H9 (cell line): Measurements from ENCODE around the gene RASGRF1. TPM values are rescaled to one million over a fixed set of nuclear protein-coding genes. Genes with fewer than 3 reads are reported as not detected.

ENCODE experiments used
- DNase-seq: peaks from one replicate; pipeline ENCODE4 v3.0.0-alpha.2; 2017
- H2AFZ ChIP-seq: one replicate; pipeline ENCODE4 v1.6.1; 2013; ENCODE audit warnings: mild to moderate bottlenecking, low read length, control low read depth, moderate library complexity
- H2AK5ac ChIP-seq: 2 replicates; pipeline ENCODE4 v1.6.1; 2013; ENCODE audit warnings: low read length, control low read depth, mixed read lengths; ENCODE audit not compliant: insufficient read length
- H2BK120ac ChIP-seq: one replicate; pipeline ENCODE4 v1.6.1; 2013; ENCODE audit warnings: low read depth, mild to moderate bottlenecking, low read length, control low read depth, inconsistent platforms; ENCODE audit not compliant: poor library complexity, severe bottlenecking
- H2BK12ac ChIP-seq: 2 replicates; pipeline ENCODE4 v1.6.1; 2013; ENCODE audit warnings: low read length, control low read depth, mixed read lengths, low read depth; ENCODE audit not compliant: insufficient read length
- H2BK15ac ChIP-seq: 2 replicates; pipeline ENCODE4 v1.6.1; 2013; ENCODE audit warnings: low read depth, low read length, control low read depth
- H2BK20ac ChIP-seq: one replicate; pipeline ENCODE4 v1.6.1; 2013; ENCODE audit warnings: low read depth, mild to moderate bottlenecking, low read length, control low read depth, inconsistent platforms; ENCODE audit not compliant: poor library complexity, severe bottlenecking
- H2BK5ac ChIP-seq: 2 replicates; pipeline ENCODE4 v1.6.1; 2013; ENCODE audit warnings: low read length, control low read depth, mixed read lengths; ENCODE audit not compliant: insufficient read length
- H3K14ac ChIP-seq: 2 replicates; pipeline ENCODE4 v1.6.1; 2013; ENCODE audit warnings: low read length, control low read depth; ENCODE audit not compliant: insufficient read depth
- H3K18ac ChIP-seq: 2 replicates; pipeline ENCODE4 v1.6.1; 2013; ENCODE audit warnings: low read depth, mild to moderate bottlenecking, mixed read lengths, low read length, control low read depth; ENCODE audit not compliant: insufficient read length
- H3K23ac ChIP-seq: 2 replicates; pipeline ENCODE4 v1.6.1; 2013; ENCODE audit warnings: low read length, control low read depth, mixed read lengths, low read depth; ENCODE audit not compliant: insufficient read length
- H3K23me2 ChIP-seq: 2 replicates; pipeline ENCODE4 v1.6.1; 2013; ENCODE audit warnings: low read depth, mild to moderate bottlenecking, mixed read lengths, low read length, control low read depth; ENCODE audit not compliant: insufficient read length, poor library complexity, severe bottlenecking
- H3K27ac ChIP-seq: 2 replicates; pipeline ENCODE4 v1.5.1; 2013; ENCODE audit warnings: low read length, control low read depth, mixed read lengths, low read depth; ENCODE audit not compliant: insufficient read length
- H3K27me3 ChIP-seq: 2 replicates; pipeline ENCODE4 v1.6.1; 2013; ENCODE audit warnings: low read length, control low read depth, inconsistent platforms; ENCODE audit not compliant: insufficient read depth
- H3K4ac ChIP-seq: 2 replicates; pipeline ENCODE4 v1.6.1; 2013; ENCODE audit warnings: low read depth, mild to moderate bottlenecking, control low read depth, inconsistent platforms, low read length, moderate library complexity
- H3K4me1 ChIP-seq: 2 replicates; pipeline ENCODE4 v1.6.1; 2013; ENCODE audit warnings: low read length, control low read depth, inconsistent platforms; ENCODE audit not compliant: insufficient read depth
- H3K4me2 ChIP-seq: 2 replicates; pipeline ENCODE4 v1.6.1; 2013; ENCODE audit warnings: low read length, control low read depth, mixed read lengths; ENCODE audit not compliant: insufficient read length, insufficient read depth
- H3K56ac ChIP-seq: 2 replicates; pipeline ENCODE4 v1.6.1; 2013; ENCODE audit warnings: low read depth, mild to moderate bottlenecking, mixed read lengths, low read length, control low read depth; ENCODE audit not compliant: insufficient read length
- H3K79me1 ChIP-seq: 2 replicates; pipeline ENCODE4 v1.6.1; 2013; ENCODE audit warnings: low read depth, mild to moderate bottlenecking, moderate library complexity, low read length, control low read depth, inconsistent platforms; ENCODE audit not compliant: insufficient read depth, poor library complexity, severe bottlenecking
- H3K79me2 ChIP-seq: 2 replicates; pipeline ENCODE4 v1.6.1; 2013; ENCODE audit warnings: low read length, control low read depth, inconsistent platforms; ENCODE audit not compliant: insufficient read depth
- H3K9ac ChIP-seq: 2 replicates; pipeline ENCODE4 v1.6.1; 2013; ENCODE audit warnings: low read length, control low read depth, mixed read lengths; ENCODE audit not compliant: insufficient read length; ENCODE audit errors: extremely low read depth
- H3K9me3 ChIP-seq: one replicate; pipeline ENCODE4 v1.6.1; 2013; ENCODE audit warnings: low read depth, low read length, inconsistent platforms; ENCODE audit not compliant: control insufficient read depth
- H3T11ph ChIP-seq: one replicate; pipeline ENCODE4 v1.6.1; 2013; ENCODE audit warnings: mild to moderate bottlenecking, low read length, control low read depth, inconsistent platforms
- H4K20me1 ChIP-seq: one replicate; pipeline ENCODE4 v1.6.1; 2013; ENCODE audit not compliant: control insufficient read depth, insufficient read length, insufficient read depth
- H4K5ac ChIP-seq: 2 replicates; pipeline ENCODE4 v1.6.1; 2013; ENCODE audit warnings: low read depth, mild to moderate bottlenecking, mixed read lengths, low read length, control low read depth; ENCODE audit not compliant: insufficient read length
- H4K8ac ChIP-seq: replicated peaks from 2 replicates; pipeline ENCODE4 v1.6.1; 2013; ENCODE audit warnings: low read length, control low read depth, mixed read lengths, low read depth; ENCODE audit not compliant: insufficient read length
- H4K91ac ChIP-seq: 2 replicates; pipeline ENCODE4 v1.6.1; 2013; ENCODE audit warnings: low read depth, mild to moderate bottlenecking, moderate library complexity, mixed read lengths, low read length, control low read depth; ENCODE audit not compliant: insufficient read length
- H3K27ac Mint-ChIP-seq, 3 experiments: 2 replicates in 2 of 3; 3 replicates in 1 of 3; pipeline ENCODE4 v1.8.0; 2020 to 2021; ENCODE audit warnings: mixed read lengths in 3 of 3, mild to moderate bottlenecking in 1 of 3, moderate library complexity in 1 of 3
- H3K27me3 Mint-ChIP-seq: 2 replicates; pipeline ENCODE4 v1.8.0; 2021; ENCODE audit warnings: low read depth, mild to moderate bottlenecking, moderate library complexity, mixed read lengths
- H3K36me3 Mint-ChIP-seq, 3 experiments: 2 replicates in 2 of 3; 3 replicates in 1 of 3; pipeline ENCODE4 v1.8.0; 2020 to 2021; ENCODE audit warnings: low read depth in 3 of 3, mixed read lengths in 3 of 3; ENCODE audit not compliant: insufficient read depth in 1 of 3
- H3K4me1 Mint-ChIP-seq, 2 experiments: 2 replicates each; pipeline ENCODE4 v1.8.0; 2020; ENCODE audit warnings: mixed read lengths in 2 of 2
- H3K4me3 Mint-ChIP-seq, 2 experiments: 2 replicates in 1 of 2; 3 replicates in 1 of 2; pipeline ENCODE4 v1.8.0; 2020 to 2021; ENCODE audit warnings: mild to moderate bottlenecking in 2 of 2, mixed read lengths in 2 of 2, moderate library complexity in 1 of 2
- H3K9me3 Mint-ChIP-seq, 2 experiments: 2 replicates in 1 of 2; 3 replicates in 1 of 2; pipeline ENCODE4 v1.8.0; 2020; ENCODE audit warnings: mild to moderate bottlenecking in 2 of 2, mixed read lengths in 2 of 2, moderate library complexity in 1 of 2
- WGBS: extraction: QIAGEN DNeasy Blood & Tissue Kit; methylation state at CpG from one replicate; pipeline ENCODE4 v1.1.7; 2013; ENCODE audit warnings: missing lambda C conversion rate, low lambda C conversion rate, mixed read lengths; ENCODE audit not compliant: insufficient read length; ENCODE audit errors: extremely low coverage; 5-methylcytosine and 5-hydroxymethylcytosine counted together
- total RNA-seq: library from RNA; stranded (reverse); gene quantifications from 2 replicates; pipeline ENCODE4 v1.2.1, GENCODE V29; 2021
- TF ChIP-seq, protein P1 (sequence below): fragments of 200-600 bp; sonication (generic); conservative IDR thresholded peaks from 3 replicates; pipeline ENCODE4 v1.8.0; 2021; ENCODE audit warnings: antibody characterized with exemption, mild to moderate bottlenecking

The RASGRF1 gene
- total RNA-seq, 1 experiment from 2014 or later: 0.48 TPM

DNA sequence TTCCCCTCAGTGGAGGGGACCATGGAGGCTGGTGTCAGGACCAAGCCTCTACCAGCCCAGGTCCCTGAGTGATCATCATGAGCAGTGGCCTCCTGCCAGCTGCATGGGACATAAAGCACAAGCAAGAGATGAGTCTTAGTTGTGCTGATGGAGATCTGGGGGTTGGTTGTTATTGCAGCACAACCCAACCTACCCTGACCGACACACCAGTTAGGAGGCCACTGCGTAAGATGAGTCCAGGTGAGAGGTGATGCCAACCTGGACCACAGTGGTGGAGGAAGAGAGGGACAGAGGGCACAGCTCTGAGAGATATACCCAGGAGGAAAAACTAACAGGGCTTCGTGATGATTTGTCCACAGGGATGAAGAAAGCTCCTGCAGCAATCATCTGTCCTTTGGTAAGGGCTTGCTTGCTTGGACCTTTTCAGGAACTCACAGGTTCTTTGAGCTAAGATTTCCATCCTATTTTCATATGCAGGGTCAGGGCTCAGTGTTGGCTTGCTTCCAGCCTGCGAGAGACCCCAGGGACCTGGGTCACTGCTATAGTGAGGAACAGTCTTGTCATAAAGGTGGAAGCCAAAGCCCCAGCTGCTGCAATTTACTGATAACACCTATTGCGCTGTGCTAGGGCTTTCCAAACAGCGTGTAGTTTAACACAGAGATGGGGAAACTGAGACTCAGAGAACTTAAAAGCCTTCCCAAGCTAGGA is 8.1 kb downstream of the RASGRF1 start:
- Histone ChIP-seq H3K9me3 (no peaks in the 10 kb centered on the region), H3K79me1 (no peaks in the 10 kb centered on the region), H3K27ac (no peak overlapping the region), H4K20me1 (no peaks in the 10 kb centered on the region), H2AFZ (no peak overlapping the region), H3K79me2 (no peaks in the 10 kb centered on the region), H3K56ac (no peak overlapping the region), H2BK20ac (no peak overlapping the region), H2BK12ac (no peak overlapping the region), H2BK5ac (no peak overlapping the region), H3K23ac (no peak overlapping the region), H3K9ac (no peak overlapping the region), H4K8ac (no peak overlapping the region), H3K4ac (no peak overlapping the region), H3K4me2 (no peak overlapping the region), H3K4me1 (no peaks in the 10 kb centered on the region), H4K5ac (no peak overlapping the region), H3K27me3 (peaks cover 24% of the 10 kb centered on the region; the same call in 1 of the 2 replicates), H3K23me2 (no peaks in the 10 kb centered on the region), H3K18ac (no peak overlapping the region), H4K91ac (no peak overlapping the region), H2BK120ac (no peak overlapping the region), H2BK15ac (no peak overlapping the region), H2AK5ac (no peak overlapping the region), H3T11ph (no peak overlapping the region), H3K14ac (no peak overlapping the region; the same call in 1 of the 2 replicates)
- no peaks in the 10 kb centered on the region for H3K9me3 Mint-ChIP-seq
- DNase-seq: no peak
- no peaks in the 10 kb centered on the region for H3K36me3 Mint-ChIP-seq
- H3K4me3 Mint-ChIP-seq: no peak overlapping the region
- H3K27me3 Mint-ChIP-seq: peaks cover 90% of the 10 kb centered on the region
- peaks cover 3 to 6% of the 10 kb centered on the region in 2 experiments; a peak in 3 of 4 replicates for H3K4me1 Mint-ChIP-seq
- TF ChIP-seq, protein P1, sequence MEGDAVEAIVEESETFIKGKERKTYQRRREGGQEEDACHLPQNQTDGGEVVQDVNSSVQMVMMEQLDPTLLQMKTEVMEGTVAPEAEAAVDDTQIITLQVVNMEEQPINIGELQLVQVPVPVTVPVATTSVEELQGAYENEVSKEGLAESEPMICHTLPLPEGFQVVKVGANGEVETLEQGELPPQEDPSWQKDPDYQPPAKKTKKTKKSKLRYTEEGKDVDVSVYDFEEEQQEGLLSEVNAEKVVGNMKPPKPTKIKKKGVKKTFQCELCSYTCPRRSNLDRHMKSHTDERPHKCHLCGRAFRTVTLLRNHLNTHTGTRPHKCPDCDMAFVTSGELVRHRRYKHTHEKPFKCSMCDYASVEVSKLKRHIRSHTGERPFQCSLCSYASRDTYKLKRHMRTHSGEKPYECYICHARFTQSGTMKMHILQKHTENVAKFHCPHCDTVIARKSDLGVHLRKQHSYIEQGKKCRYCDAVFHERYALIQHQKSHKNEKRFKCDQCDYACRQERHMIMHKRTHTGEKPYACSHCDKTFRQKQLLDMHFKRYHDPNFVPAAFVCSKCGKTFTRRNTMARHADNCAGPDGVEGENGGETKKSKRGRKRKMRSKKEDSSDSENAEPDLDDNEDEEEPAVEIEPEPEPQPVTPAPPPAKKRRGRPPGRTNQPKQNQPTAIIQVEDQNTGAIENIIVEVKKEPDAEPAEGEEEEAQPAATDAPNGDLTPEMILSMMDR: no peak
- no CpG with 5 or more reads among the region's 6 CpGs for WGBS
- no peak overlapping the region for H3K27ac Mint-ChIP-seq
